ENCODE measurements around the gene ACOT4.
"Not testable (repeated sequence)": the region's sequence is repeated elsewhere in the genome, so short reads cannot be mapped to it uniquely, and the experiment has no call there.

The ACOT4 gene

DNA sequence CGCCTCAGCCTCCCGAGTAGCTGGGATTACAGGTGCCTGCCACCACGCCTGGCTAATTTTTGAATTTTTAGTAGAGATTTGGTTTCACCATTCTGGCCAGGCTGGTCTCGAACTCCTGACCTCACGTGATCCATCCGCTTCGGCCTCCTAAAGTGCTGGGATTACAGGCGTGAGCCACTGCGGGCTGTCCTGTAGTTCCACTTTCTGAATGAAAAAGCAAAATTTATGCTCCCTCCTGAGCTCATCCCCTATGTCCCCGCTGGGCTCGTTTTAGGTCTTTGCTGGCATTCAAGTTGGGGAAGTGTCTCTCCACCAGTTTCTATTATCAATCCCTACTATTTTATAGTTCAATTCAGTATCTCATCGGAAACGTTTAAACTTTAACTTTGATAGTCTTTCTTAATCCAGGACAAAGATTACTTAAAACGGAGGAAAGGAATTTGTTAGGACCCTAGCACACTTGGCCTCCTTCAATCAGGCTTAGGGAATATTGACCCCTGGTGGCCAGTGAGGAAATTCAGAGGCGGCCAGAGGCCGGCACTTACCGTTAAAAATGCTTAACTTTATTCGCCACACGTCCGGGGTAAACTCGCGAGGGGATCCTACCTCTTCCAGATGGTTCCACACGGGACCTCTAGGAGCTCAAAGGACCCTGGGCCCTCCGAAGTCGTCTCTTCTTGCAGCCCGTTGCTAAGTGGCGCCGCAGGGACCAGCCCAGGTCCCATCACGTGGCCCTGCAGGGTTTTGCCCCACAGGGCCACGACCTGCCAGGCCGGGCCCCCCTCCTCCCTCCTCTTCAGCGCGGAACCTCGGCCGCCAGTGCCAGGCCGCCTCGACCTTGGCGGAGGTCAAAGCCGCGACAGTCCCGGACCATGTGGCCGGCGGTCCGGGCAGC, 41.7 kb downstream of the ACOT4 start:
- peak; percentile 39 to 47 for DNase-seq (ENCODE audit: low read depth in 2 of 2)

DNA sequence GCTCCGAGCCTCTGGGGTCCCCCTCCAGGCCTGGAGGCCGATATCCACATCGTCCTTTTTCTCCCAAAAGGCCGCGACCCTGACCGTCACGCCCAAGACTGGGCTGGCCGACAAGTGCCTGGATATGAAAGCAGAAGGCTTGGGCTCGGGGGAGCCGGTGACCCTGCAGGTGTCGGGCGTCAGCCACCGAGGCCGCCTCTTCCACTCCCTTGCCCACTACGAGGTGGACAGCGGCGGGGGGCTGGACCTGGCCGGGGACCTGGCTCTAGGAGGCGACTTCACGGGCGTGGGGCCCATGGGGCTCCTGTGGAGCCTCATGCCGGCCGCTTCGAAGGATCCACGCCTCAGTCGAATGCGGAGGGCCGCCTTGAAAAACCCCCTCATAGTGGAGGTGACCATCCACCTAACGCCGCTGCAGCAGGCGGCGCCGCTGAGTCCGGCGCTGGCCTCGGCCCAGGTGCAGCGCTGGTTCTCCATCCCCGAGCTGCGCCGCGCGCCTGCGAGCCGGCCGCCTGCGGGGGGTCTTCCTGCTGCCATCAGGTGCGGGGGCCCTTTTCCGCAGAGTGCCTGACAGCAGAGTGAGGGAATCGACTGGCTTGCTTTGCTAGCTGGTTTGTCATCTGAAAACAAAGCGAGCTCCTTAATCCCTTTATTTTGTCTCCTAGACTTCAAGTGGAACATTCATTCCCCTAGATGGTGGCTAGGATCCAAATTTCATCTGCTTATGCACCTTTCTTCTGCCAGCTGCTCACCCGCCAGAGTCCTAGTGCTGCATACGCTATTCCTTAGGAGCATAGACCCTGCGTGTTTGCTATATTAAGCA, 42.5 kb downstream of the ACOT4 start:
- DNase-seq (ENCODE audit: low read depth in 2 of 2) = no peak

DNA sequence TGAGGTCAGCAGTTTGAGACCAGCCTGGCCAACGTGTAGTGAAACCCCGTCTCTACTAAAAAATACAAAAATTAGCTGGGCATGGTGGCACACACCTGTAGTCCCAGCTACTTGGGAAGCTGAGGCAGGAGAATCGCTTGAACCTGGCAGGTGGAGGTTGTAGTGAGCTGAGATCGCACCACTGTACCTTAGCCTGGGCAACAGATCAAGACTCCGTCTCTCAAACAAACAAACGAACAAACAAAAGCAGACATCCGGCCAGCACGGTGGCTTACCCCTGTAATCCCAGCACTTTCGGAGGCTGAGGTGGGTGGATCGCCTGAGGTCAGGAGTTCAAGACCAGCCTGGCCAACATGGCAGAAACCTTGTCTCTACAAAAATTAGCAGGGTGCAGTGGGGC, 44.7 kb downstream of the ACOT4 start:
- DNase-seq (ENCODE audit: low read depth in 2 of 2) = not testable (repeated sequence)

DNA sequence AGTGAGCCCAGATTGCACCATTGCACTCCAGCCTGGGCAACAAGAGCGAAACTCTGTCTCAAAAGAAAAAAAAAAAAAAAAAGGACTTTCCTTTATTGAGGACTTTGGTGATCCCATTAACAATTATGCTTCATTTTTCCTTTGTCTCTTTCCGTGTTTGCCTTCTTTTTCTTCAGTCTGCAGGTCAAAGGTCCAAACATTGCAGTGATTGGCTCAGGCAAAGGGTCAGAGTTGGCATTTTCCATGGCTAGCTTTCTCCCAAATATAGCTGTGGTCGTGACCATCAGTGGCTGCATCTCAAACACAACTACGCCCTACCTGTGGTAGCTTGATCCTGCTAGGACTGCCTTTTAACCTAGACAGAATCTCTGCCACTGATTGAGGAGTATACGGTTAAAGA, 46.2 kb downstream of the ACOT4 start:
- DNase-seq (ENCODE audit: low read depth in 2 of 2) = no peak

DNA sequence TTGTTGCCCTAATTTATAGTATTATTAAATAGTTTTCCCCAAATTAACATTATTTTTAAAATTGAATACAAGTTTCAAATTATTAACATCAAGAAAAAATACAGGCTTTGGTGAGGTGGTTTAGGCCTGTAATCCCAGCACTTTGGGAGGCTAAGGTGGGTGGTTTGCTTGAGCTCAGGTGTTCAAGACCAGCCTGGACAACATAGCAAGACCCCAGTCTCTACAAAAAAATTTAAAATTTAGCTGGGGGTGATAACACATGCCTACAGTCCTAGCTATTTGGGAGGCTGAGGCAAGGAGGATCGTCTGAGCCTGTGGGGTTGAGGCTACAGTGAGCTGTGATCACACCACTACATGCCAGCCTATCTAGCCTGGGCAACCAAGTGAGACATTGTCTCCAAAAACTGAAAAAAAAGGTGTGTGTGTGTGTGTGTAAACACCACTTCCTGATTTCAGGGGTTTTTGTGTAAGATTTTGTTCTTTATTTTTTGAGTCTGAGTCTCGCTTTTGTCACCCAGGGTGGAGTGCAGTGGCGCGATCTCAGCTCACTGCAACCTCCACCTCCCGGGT, 49.2 kb downstream of the ACOT4 start:
- DNase-seq (ENCODE audit: low read depth in 2 of 2) = no peak

DNA sequence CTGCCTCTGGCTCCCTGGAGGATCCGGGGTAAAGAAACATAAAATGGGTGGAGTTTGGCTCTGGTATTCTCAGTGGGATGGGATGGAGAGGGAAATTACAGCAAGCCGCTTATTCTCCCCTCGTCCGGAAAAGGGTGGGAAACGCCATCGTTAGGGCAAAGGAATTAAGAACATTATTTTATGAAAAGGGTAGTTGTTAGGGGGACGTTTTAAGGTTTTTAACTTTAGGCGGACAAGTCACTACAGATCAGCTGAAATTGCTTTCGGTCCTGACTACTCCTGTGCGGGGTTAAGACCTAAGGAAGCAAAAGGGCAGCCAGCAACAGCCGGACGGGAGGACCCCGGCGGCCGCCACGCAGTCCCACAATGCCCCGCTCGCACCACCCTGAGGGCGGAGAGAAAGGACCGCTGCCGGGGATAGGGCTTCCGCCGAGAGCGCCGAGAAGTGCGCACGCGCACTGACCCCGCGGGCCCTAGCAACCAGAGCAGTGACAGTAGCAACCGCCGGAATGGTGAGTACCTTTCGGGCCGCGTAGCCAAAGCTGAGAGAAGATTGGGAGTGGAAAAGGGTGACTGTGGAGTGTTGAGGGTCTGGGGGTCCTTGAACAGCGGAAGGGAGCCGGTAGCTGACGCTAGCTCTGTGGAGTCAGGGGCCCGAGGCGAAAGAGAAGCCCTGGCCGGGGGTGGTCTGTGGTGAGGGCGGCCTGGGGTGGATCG, 53.0 kb downstream of the ACOT4 start, which contains the start of gene DNAL1:
DNAL1 (plus strand) TSS at position 456 of the 717 bp plus-strand sequence; CDS start at position 510, 54 bp downstream.
- peak; percentile 79 to 90 for DNase-seq (ENCODE audit: low read depth in 2 of 2)

DNA sequence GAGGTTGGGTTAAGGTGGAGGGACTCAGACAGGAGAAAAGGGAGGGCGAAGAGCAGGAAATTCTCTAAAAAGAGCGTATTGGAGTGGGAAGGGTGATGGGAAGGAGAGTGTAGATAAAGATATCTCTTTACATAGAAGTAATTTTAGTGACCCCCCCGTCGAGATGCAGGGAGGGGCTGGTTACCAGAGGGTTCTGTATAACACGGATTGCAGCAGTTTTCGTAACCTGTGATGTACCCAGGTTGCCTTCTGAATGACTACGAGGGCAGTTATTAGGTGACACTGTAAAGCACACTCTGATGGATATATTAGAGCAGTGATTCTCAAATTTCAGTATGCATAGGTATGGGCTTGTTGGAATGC, 53.6 kb downstream of the ACOT4 start:
- no peak for DNase-seq (ENCODE audit: low read depth in 2 of 2)
